A549 (cell line): ENCODE results near the gene UVRAG. TPM values are rescaled to one million over a fixed set of nuclear protein-coding genes. Genes with fewer than 3 reads are reported as not detected.

Source experiments
- ATAC-seq, 2 experiments: fragments of 200-7000 bp in 1 of 2; fragments of >200 bp in 1 of 2; cut with Nextera tagmentation in 1 of 2; cut with Tn5 transposase in 1 of 2; 3 replicates each; pipeline versions ENCODE4 v1.8.0 to v1.9.1; 2018 to 2020; ENCODE audit warnings: mild to moderate bottlenecking in 1 of 2, moderate library complexity in 1 of 2
- CTCF ChIA-PET: fragments of 300-600 bp; sonication (Branson Sonifier 250); formaldehyde crosslinking; extraction: SDS; loops from one replicate; lab custom pipeline; 2021; ENCODE audit warnings: antibody characterized with exemption, inconsistent platforms; lab: Yijun Ruan, JAX
- POLR2A ChIA-PET: fragments of 350-600 bp; formaldehyde crosslinking; extraction: SDS; loops from one replicate; lab custom pipeline; 2021; ENCODE audit warnings: antibody characterized with exemption, inconsistent platforms; lab: Yijun Ruan, JAX
- DNase-seq, 2 experiments: peaks; one replicate each; pipeline versions ENCODE4 v3.0.0 to v3.0.0-alpha.2; 2011 to 2016; ENCODE audit warnings: low read depth in 1 of 2, low spot score in 1 of 2
- FAIRE-seq: peaks from 2 replicates; lab custom pipeline; 2011; peaks lifted over from hg19 to GRCh38; lab: Jason Lieb, UNC
- H3K27ac ChIP-seq, 2 experiments: fragments of >200 bp; sonication (Bioruptor Twin); formaldehyde crosslinking; 3 replicates each; pipeline ENCODE4 v1.5.1; 2016 to 2017
- H3K4me1 ChIP-seq: fragments of >200 bp; sonication (Bioruptor Twin); formaldehyde crosslinking; 3 replicates; pipeline ENCODE4 v1.6.1; 2016
- H3K4me2 ChIP-seq: fragments of >200 bp; sonication (Bioruptor Twin); formaldehyde crosslinking; 3 replicates; pipeline ENCODE4 v1.6.1; 2016
- H3K4me3 ChIP-seq: fragments of >200 bp; sonication (Bioruptor Twin); formaldehyde crosslinking; 3 replicates; pipeline ENCODE4 v1.5.1; 2016
- H3K9me3 ChIP-seq: fragments of >200 bp; sonication (Bioruptor Twin); formaldehyde crosslinking; 3 replicates; pipeline ENCODE4 v1.6.1; 2016
- ATOH8 ChIP-seq: fragments of 250-450 bp; sonication (Bioruptor Pico); IDR thresholded peaks from 2 replicates; pipeline ENCODE4 v1.5.0; 2020; ENCODE audit warnings: low read depth, mild to moderate bottlenecking, moderate library complexity
- BHLHE40 ChIP-seq: IDR thresholded peaks from 2 replicates; pipeline ENCODE4 v1.6.1; 2012; ENCODE audit warnings: low read depth, low read length, inconsistent platforms
- CEBPB ChIP-seq, 2 experiments: fragments of >200 bp in 1 of 2; sonication (Bioruptor Twin) in 1 of 2; formaldehyde crosslinking in 1 of 2; IDR thresholded peaks; 2 replicates each; pipeline ENCODE4 v1.6.1; 2012 to 2016
- CHD4 ChIP-seq: fragments of 200-600 bp; sonication (generic); IDR thresholded peaks from 2 replicates; pipeline ENCODE4 v1.6.1; 2016; ENCODE audit warnings: antibody characterized with exemption, mild to moderate bottlenecking, borderline replicate concordance
- CTCF ChIP-seq: fragments of >200 bp; sonication (Bioruptor Twin); formaldehyde crosslinking; IDR thresholded peaks from 3 replicates; pipeline ENCODE4 v1.5.1; 2016
- FOSL2 ChIP-seq, 2 experiments: fragments of 450-650 bp in 1 of 2; fragments of >200 bp in 1 of 2; sonication (Bioruptor Twin) in 1 of 2; formaldehyde crosslinking; IDR thresholded peaks; 2 replicates each; pipeline versions ENCODE4 v1.5.0 to v1.6.1; 2016 to 2020; ENCODE audit warnings: mild to moderate bottlenecking in 1 of 2, moderate library complexity in 1 of 2
- HDAC2 ChIP-seq: fragments of 200-600 bp; sonication (generic); IDR thresholded peaks from 2 replicates; pipeline ENCODE4 v1.6.1; 2016
- HES2 ChIP-seq: fragments of >200 bp; sonication (Bioruptor Twin); formaldehyde crosslinking; IDR thresholded peaks from 2 replicates; pipeline ENCODE4 v1.6.1; 2016
- HOXB13 ChIP-seq: fragments of 250-450 bp; sonication (Bioruptor Pico); IDR thresholded peaks from 2 replicates; pipeline ENCODE4 v1.5.0; 2020; ENCODE audit warnings: low read depth, mild to moderate bottlenecking, moderate library complexity
- JUNB ChIP-seq: fragments of >200 bp; sonication (Bioruptor Twin); formaldehyde crosslinking; IDR thresholded peaks from 2 replicates; pipeline ENCODE4 v1.6.1; 2016
- KDM1A ChIP-seq: fragments of 200-600 bp; sonication (generic); IDR thresholded peaks from 2 replicates; pipeline ENCODE4 v1.6.1; 2016; ENCODE audit warnings: low read depth, mild to moderate bottlenecking
- MAX ChIP-seq: IDR thresholded peaks from 2 replicates; pipeline ENCODE4 v1.6.1; 2012
- MYC ChIP-seq: IDR thresholded peaks from 2 replicates; pipeline ENCODE4 v1.6.1; 2012; ENCODE audit warnings: mild to moderate bottlenecking, inconsistent platforms, low read length, improper control_type of control experiment, borderline replicate concordance
- NFE2L2 ChIP-seq: fragments of 150-350 bp; conservative IDR thresholded peaks from 2 replicates; pipeline ENCODE4 v1.6.1; 2014; ENCODE audit warnings: low read length
- PBX3 ChIP-seq: IDR thresholded peaks from 2 replicates; pipeline ENCODE4 v1.6.1; 2012
- PHF8 ChIP-seq: fragments of 200-600 bp; sonication (generic); IDR thresholded peaks from 2 replicates; pipeline ENCODE4 v1.6.1; 2016; ENCODE audit warnings: low read depth, mild to moderate bottlenecking, antibody characterized with exemption, moderate library complexity, borderline replicate concordance
- POLR2A ChIP-seq: IDR thresholded peaks from 2 replicates; pipeline ENCODE4 v1.6.1; 2012; ENCODE audit warnings: mild to moderate bottlenecking, low read length
- RFX5 ChIP-seq: fragments of 450-650 bp; IDR thresholded peaks from 2 replicates; pipeline ENCODE4 v1.7.1; 2014; ENCODE audit warnings: antibody characterized with exemption, mild to moderate bottlenecking, moderate library complexity
- RNF2 ChIP-seq: fragments of 200-600 bp; sonication (generic); IDR thresholded peaks from 2 replicates; pipeline ENCODE4 v1.6.1; 2016; ENCODE audit warnings: low read depth, mild to moderate bottlenecking, antibody characterized with exemption, moderate library complexity, borderline replicate concordance
- SREBF2 ChIP-seq: fragments of 450-650 bp; IDR thresholded peaks from 2 replicates; pipeline ENCODE4 v1.6.1; 2014; ENCODE audit warnings: mild to moderate bottlenecking, moderate library complexity
- ZC3H11A ChIP-seq: fragments of 450-650 bp; IDR thresholded peaks from 2 replicates; pipeline ENCODE4 v1.6.1; 2014; ENCODE audit warnings: antibody characterized with exemption, mild to moderate bottlenecking
- ZNF302 ChIP-seq: fragments of 250-450 bp; sonication (Bioruptor Pico); IDR thresholded peaks from 2 replicates; pipeline ENCODE4 v1.9.0; 2021; ENCODE audit warnings: inconsistent platforms, mild to moderate bottlenecking, moderate library complexity
- WGBS: methylation state at CpG from one replicate; pipeline ENCODE4 v1.1.6; 2017; ENCODE audit errors: missing lambda C conversion rate; 5-methylcytosine and 5-hydroxymethylcytosine counted together
- polyA plus RNA-seq, 4 experiments: library from polyadenylated mRNA; depleted of rRNA in 3 of 4; stranded (reverse); fragments of >200 nt; fragmentation: RNase III in 1 of 4; extraction: RNeasy Plus Mini Kit Qiagen cat#74134 plus additional on column Dnase treatment in 1 of 4; gene quantifications; 2 replicates in 3 of 4; 3 replicates in 1 of 4; pipeline ENCODE4 v1.2.3, GENCODE V29; 2011 to 2017

Gene UVRAG
- polyA plus RNA-seq, 2 of the 4 experiments (the other 2 are of a cell fraction), result 6.1 to 14.1 TPM

- ATAC-seq (no peak), DNase-seq (no peak), FAIRE-seq (no peak)
- Histone ChIP-seq H3K4me2 (no peak overlapping the region), H3K9me3 (no peaks in the 10 kb centered on the region), H3K4me3 (no peak overlapping the region)
- ChIA-PET CTCF (interaction anchor here (1.4 to 2.3 kb wide), 2 partner anchors 73 to 78 kb away, joined by 4 read pairs; no protein-coding TSS in a partner anchor), POLR2A (no interaction called here)
- WGBS, result 88% methylated on average over 1 of the region's 1 CpG
- TF ChIP-seq SREBF2 (no peak), ATOH8 (CRISPR knock-in tag) (no peak), CEBPB (IDR thresholded peaks at IDR 0.05) (no peak)
- TF ChIP-seq, all 56 proteins: peak for 0
- Histone ChIP-seq H3K4me1 (no peaks in the 10 kb centered on the region; the same call in 2 of the 3 replicates), H3K27ac (no peak overlapping the region)
These were observed 258.7 kb downstream of the UVRAG start for GRCh38 chr11:76073724-76074123.

GRCh38 chr11:76074148-76075095, 259.4 kb downstream of the UVRAG start:
- H3K9me3 ChIP-seq, result no peaks in the 10 kb centered on the region
- no peaks in the 10 kb centered on the region; the same call in 2 of the 3 replicates for H3K4me1 ChIP-seq
- no peak overlapping the region for H3K4me2 ChIP-seq
- no peak overlapping the region for H3K27ac ChIP-seq
- H3K4me3 ChIP-seq, result no peak overlapping the region
- no peak for FAIRE-seq
- no peak for TF ChIP-seq HDAC2
- TF ChIP-seq CHD4, result no peak
- TF ChIP-seq NFE2L2, result no peak
- TF ChIP-seq ZC3H11A, result no peak
- TF ChIP-seq MAX, result no peak
- no peak for TF ChIP-seq ZNF302 (CRISPR knock-in tag)
- TF ChIP-seq CTCF, result no peak
- TF ChIP-seq KDM1A, result no peak
- TF ChIP-seq HOXB13 (CRISPR knock-in tag), result no peak
- no peak for TF ChIP-seq PHF8
- no peak for TF ChIP-seq RFX5
- TF ChIP-seq HES2, result no peak
- TF ChIP-seq SREBF2, result no peak
- no peak for TF ChIP-seq JUNB
- TF ChIP-seq ATOH8 (CRISPR knock-in tag), result no peak
- no peak for TF ChIP-seq CEBPB (IDR thresholded peaks at IDR 0.05)
- TF ChIP-seq, all 56 proteins: peak for 0
- ChIA-PET POLR2A (no interaction called here), CTCF (interaction anchor here (1.0 to 2.3 kb wide), 3 partner anchors 11 to 78 kb away, joined by 3 to 4 read pairs (median 4); no protein-coding TSS in a partner anchor)
- ATAC-seq (no peak), DNase-seq (no peak)
- 83% methylated on average over 1 of the region's 1 CpG for WGBS

GRCh38 chr11:76075716-76076115, 260.7 kb downstream of the UVRAG start:
- Histone ChIP-seq H3K4me2 (no peak overlapping the region), H3K4me1 (no peaks in the 10 kb centered on the region; the same call in 2 of the 3 replicates), H3K27ac (no peak overlapping the region), H3K9me3 (no peaks in the 10 kb centered on the region), H3K4me3 (no peak overlapping the region)
- CTCF ChIA-PET, result interaction anchor here (0.6 to 2.3 kb wide), 2 partner anchors 71 to 1531 kb away, joined by 3 to 4 read pairs; no protein-coding TSS in a partner anchor
- no peak for ATAC-seq
- POLR2A ChIA-PET, result no interaction called here
- no peak for FAIRE-seq
- 92% methylated on average over 2 of the region's 2 CpGs for WGBS
- DNase-seq, result no peak
- no peak for TF ChIP-seq MYC
- TF ChIP-seq ATOH8 (CRISPR knock-in tag), result no peak
- no peak for TF ChIP-seq FOSL2 (IDR thresholded peaks at IDR 0.05)
- TF ChIP-seq FOSL2 (CRISPR knock-in tag; IDR thresholded peaks at IDR 0.05), result peak; percentile 48
- TF ChIP-seq BHLHE40, result no peak
- TF ChIP-seq POLR2A, result no peak
- no peak for TF ChIP-seq PBX3
- no peak for TF ChIP-seq RNF2
- TF ChIP-seq RFX5, result no peak
